Suppressor macrophage treated with lipopolysaccharide for 4 hours (primary cell): ENCODE measurements around the gene MALT1.
A peak's percentile ranks its signal among the peaks of the same experiment; 100 is the strongest.

Source experiments
- DNase-seq: peaks from one replicate; pipeline ENCODE4 v3.0.0-alpha.2; 2020

Gene MALT1

DNA sequence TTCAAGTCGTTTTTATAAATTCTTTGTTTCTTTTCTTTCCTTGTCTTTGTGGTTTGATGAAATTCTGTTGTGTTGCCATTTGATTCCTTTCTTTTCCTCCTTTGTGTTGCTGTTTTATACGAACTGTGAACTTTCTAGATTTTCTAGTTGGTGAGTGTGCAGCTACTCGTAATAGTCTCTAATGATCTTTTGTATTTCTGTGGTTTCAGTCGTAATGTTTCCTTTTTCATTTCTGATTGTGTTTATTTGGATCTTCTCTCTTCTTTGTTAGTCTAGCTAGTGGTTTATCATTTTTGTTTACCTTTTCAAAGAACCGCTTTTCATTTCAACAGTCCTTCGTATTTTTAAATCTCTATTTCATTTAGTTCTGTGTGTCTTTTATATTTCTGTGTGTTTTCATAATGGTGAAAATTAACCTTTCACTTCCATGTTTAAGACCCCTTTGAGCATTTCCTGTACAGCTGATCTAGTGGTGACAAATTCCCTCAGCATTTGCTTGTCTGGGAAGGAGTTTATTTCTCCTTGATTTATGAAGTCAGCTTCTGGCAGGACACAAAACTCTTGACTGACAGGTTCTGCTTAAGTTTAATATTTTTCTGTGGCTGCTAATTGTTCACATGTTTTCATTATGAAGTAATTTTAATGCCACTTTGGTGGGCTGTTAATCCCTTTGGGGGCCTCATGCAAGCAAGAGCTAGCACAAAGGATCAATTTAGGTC lies 16.2 kb upstream of the MALT1 start:
- DNase-seq: no peak

DNA sequence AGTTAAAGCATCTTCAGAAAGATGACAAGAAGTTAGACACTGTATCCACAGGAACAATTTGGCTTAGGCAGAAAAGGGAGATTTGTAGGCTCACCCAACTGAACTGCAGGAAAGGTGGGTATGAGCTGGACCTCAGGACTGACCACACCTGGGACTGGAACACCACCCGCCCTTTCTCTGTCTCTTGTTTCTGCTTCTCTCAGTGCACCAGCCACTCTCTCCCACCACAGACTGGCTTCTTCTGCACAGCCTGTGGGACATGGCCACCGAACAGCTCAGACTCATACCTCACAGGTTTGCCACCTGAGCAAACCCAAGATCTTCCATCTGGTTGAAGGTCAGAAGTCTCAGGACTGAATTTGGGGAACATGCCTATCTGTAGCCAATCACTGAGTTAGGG lies 14.2 kb upstream of the MALT1 start:
- DNase-seq: no peak

GRCh38 chr18:58657494-58657893 lies 13.8 kb upstream of the MALT1 start:
- DNase-seq: no peak

DNA sequence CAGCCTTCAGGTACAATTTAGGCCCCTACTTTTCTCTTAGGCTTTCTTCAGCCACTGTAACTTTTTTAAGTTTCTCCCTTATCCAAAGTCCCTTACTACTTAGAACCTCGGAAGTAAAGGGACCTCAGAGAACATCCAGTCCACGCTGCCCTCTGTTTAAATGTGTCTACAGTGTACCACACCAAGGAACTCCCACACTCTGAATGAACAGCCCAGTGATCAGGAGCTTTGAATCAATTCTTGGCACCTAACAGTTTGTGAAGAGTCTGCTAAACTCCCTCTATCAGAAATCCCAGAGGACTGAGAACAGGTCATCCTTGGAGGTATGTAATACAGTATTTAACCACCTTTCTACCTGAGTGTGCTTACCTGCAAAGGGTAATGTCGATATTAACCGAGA lies 11.6 kb upstream of the MALT1 start:
- no peak for DNase-seq

DNA sequence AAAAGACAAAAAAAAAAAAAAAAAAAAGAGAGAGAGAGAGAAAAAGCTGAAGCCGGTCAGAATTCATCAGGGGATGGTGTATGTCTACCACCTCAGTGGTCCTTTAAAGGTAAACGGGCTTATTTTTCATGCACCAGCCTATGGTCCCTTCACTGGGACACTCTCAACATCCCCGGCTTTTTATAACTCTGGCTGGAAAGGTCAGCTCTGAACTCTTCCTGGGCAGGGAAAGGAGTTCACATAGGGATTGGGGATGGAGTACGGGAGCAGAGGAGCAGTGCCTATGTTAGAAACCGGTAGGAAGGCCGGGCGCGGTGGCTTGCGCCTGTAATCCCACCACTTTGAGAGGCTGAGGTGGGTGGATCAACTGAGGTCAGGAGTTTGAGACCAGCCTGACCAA lies 10.3 kb upstream of the MALT1 start:
- no peak for DNase-seq

GRCh38 chr18:58661423-58661822 lies 9.8 kb upstream of the MALT1 start:
- DNase-seq: no peak

DNA sequence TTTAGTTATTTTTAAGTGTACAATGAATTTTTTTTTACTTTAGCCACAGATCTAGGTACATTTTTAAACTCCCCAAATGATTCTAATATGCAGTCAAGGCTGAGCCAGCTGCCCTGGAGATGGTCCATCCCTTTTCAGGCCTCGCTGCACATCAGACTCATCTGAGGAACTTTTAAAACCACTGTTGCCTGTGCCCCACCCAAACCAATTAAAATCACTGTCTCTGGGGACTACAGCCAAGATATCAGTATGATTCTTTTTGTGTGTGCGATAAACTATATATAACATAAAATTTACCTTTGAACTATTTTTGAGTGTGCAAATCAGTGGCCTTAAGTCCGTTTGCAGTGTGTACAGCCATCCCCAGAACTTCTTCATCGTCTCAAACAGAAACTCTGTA lies 9.1 kb upstream of the MALT1 start:
- no peak for DNase-seq

DNA sequence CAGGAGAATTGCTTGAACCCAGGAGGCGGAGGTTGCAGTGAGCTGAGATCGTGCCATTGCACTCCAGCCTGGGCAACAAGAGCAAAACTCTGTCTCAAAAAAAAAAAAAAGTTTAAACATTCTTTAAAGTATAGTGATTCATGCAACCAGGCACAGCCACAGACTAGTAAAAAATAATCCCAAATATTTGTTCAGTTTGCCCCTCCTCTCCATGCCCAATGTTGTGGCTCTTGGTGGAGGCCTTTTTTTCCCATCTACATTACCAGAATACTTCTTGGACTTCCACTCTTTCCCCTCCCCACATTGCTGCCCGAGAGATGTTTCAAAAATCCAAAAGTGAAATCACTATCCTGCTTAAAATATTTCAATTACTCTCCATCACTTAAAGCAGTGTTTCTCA lies 5.1 kb upstream of the MALT1 start:
- no peak for DNase-seq

DNA sequence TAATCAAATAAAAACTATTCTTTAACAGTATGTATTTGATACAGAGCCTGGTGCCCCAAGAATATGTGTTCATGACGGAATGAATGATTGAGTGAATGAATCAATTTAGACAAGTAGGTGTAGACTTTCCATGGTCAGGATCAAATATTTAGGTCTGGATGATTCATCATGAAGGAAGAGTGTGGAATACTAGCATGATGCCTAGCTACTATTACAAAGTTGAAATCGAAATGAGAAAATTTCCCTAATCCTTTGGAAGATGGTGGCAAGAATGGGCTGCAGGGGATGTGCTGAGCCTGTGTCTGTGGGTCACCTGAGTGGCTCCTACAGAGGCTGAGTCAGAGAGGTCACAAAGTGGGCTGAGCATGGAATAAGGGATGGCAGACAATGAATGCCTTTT lies 3.1 kb upstream of the MALT1 start:
- no peak for DNase-seq

DNA sequence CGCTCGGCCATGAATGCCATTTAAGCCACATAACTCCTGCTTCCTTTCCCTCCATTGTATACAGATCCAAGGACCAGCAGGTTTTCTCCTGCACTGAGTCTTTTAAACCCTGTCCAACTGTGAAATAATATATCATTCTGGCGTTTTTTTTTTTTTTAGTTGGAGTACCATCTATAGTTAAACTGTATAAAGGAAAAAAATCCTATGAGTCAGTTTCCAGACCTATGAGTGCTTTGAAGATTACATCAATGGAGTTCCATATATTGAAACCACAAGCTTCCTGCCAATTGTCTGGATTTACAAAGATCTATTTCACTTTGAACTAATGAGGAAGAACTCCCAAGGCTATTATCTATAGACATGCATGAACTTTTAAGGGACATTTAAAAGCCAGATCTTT lies 2.4 kb upstream of the MALT1 start:
- DNase-seq: peak; percentile 79

DNA sequence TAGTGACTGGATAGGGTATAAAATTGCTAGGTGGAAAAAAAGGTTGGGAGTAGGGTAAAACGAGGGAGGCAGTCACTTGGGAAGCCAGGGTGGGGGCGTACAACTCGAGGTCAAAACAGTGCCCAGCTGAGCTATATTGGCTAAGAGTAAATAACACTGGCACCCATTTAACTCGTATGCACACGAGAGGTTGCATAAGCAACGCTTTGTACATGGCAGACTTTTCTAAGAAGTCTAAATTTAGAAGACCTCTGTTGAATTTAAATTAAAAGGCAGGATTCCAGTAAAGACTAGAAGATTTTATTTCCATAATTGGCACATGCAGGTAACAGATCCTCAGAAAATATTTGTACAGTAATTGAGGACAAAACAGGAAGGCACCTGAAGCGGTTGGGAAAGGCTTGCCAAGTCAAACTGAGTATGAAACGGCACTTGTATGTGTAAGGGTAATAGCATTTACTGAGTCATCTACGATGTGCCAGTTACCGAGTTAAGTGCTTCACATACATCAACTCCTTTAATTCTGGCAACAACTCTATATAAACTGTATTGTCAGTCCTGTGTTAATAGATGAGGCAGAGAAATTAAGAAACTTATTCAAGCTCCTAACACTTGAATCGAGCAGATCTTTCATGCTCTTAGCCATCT lies 1.4 kb upstream of the MALT1 start:
- DNase-seq: no peak

DNA sequence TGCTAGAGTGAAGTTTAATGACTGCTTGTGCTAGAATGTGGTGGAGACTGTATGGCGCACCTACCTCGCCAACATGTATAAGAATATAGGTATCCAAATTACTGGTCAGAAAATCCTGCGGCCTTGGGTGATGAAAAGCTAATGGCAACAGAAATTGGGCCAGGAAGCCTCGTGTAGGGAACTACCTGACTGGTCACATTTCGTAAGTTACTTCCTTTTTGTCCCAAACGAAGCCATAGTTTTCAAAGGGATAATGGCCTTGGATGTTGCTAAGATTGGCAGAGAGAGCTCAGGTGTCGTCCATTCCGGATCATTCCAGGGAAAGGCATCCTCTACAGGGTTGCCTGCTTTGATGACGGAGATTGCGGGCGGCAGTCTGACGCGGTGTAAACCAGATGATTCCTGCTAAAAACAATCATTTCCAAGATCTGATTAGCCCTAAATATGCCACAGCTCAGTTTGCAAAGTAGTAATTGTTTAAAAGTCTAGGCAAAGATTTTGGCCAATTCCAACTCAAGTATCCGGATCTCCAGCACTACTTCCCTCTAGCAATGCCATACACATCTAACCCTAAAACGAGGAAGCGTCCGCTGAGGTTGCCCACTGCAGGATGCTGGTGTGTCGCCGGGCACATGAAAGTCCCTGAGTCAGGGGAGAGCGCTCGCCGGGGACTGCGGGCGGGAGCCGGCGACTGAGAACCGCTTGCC lies 708 bp upstream of the MALT1 start:
- DNase-seq: no peak

DNA sequence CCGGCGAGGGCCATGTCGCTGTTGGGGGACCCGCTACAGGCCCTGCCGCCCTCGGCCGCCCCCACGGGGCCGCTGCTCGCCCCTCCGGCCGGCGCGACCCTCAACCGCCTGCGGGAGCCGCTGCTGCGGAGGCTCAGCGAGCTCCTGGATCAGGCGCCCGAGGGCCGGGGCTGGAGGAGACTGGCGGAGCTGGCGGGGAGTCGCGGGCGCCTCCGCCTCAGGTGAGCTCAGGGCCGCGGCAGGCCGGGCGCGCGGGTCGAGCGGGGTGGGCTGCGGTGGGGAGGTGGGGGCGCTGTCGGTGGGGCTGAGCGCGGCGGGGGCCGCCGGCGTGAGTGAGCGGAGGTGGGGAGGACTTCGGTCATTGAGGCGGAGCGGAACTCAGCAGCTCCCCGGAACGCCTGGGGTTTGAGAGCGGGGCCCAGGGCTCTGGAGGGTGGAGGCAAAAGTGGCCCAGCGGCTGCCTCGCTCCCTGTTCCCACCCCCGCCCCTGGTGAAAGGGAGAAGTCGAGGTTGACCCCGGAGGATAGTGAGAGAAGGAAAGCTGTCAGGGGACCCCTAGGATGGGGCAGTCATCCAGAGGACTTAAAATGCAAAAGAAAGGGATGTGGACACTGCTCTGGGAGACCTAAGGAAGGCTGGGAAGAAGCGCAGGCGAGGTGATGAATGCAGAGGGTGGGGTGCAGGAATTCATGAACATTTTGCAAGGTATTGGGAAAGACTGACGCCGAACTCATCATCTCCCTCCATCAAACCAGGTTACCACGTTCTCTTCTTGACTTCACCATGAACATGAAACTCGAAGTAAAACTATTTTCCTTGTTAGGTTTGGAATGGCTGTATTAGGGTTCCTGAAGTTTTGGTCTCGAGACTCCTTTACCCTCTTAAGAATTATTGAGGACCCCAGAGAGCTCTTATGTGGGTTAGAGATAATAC lies 633 bp downstream of the MALT1 start:
- DNase-seq: peak; percentile 57

DNA sequence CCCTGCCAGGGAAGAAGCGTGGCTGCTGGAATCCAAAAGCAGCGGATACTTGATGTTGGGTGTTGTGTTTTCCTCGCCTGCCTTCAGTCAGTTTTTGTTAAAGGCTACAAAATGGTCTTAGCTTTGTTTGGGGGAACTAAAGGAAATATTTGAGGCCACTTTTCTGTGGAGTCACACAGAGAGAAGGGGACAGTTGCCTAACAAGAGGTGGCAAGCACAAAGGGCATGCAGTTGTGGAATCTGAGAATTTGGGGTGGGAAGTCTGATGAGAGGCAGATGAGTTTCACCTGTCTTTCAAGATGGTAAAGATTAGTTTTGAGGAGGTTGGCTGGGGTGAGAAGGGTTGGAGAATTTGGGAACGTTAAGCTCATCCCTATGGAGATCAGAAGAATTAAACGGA lies 2.9 kb downstream of the MALT1 start:
- DNase-seq: no peak

GRCh38 chr18:58674863-58675472 lies 3.7 kb downstream of the MALT1 start:
- DNase-seq: no peak

- no peak for DNase-seq
Measured at GRCh38 chr18:58676270-58676669, 5.0 kb downstream of the MALT1 start.

- DNase-seq: peak; percentile 74
Measured at GRCh38 chr18:58682429-58683069, 11.3 kb downstream of the MALT1 start.

DNA sequence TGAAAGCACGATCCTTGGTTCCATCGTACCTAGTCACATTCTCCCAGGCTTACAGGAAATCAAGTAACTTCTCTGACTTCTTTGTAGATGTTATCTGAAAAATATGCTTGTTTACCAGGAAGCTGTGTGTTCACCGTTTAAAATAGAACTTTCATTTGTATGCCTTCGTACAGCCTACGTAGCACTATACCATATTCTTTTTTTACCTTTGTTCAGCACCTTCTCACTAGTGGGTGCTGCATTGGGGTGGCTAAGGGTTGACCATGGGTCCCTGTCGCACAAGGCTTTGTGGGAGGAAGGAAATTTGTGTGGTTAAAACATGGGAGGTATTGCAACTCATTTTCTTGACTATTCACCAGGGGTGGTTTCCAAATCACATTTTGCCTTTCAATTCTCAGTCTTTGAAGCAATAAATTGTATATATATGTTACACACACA lies 16.6 kb downstream of the MALT1 start:
- DNase-seq: peak; percentile 27

DNA sequence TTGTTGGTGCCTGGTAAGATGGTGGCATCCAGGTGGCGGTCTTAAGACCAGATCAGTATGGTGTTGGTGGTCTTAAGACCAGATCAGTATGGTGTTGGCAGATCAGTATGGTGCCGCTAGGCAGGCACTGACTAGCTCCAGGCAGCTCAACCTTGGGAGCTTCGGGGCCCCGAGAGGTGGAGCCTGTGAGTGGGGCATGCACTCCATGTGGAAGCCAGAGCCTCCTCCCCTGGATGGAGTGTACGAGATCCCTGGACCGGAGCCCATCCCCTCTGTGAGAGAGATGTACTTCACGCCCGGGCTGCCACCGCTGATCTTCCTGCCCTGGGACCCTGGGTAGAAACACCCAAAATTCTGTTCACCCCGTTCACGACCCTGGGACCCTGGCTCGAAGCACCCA lies 19.0 kb downstream of the MALT1 start:
- no peak for DNase-seq

DNA sequence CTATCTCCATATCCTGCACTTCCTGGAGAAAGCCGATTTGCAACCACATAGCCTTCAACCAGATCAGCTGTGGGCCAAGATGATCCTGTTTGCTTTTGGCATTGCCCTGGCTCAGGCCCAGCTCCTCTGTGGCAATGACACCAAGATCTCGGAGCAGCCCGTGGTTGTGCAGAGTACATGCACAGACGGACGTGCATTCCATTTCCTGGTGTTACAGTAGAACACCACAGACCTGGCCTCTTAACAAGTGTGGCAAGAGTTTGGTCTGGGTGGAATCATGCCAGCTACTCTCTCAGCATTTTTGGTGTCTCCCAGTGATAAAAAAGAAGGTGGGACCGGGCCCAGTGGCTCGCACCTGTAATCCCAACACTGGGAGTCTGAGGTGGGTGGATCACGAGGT lies 20.0 kb downstream of the MALT1 start:
- DNase-seq: no peak

DNA sequence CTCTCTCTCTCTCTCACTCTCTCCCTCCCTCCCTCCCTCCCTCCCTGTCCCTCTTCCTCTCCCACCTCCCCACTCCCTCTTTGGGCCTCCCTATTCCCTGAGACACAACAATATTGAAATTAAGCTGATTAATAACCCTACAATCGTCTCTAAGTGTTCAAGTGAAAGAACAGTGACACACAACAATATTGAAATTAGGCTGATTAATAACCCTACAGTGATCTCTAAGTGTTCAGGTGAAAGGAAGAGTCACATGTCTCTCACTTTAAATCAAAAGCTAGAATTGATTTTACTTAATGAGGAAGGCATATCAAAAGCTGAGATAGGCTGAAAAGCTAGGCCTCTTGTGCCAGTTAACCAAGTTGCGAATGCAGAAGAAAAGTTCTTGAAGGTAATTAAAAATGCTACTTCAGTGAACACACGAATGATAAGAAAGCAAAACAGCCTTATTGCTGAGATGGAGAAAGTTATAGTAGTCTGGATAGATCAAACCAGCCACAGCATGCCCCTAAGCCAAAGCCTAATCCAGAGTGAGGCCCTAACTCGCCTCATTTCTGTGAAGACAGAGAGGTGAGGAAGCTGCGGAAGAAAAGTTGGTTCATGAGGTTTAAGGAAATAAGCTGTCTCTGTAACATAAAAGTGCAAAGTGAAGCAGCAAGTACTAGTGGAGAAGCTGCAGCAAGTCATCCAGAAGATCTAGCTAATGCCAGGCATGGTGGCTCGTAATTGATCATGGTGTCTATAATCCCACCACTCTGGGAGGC lies 21.3 kb downstream of the MALT1 start:
- no peak for DNase-seq
